H1 (cell line): Measurements from ENCODE around the gene COX14. TPM values are rescaled to one million over a fixed set of nuclear protein-coding genes. Genes with fewer than 3 reads are reported as not detected.
A peak's percentile ranks its signal among the peaks of the same experiment; 100 is the strongest.

ENCODE experiments used
- CTCF ChIA-PET: fragments of 300-600 bp; sonication (Branson Sonifier 250); formaldehyde crosslinking; loops from one replicate; lab custom pipeline; 2021; ENCODE audit not compliant: partially characterized antibody; lab: Charles Lee
- POLR2A ChIA-PET: fragments of 300-600 bp; sonication (Branson Sonifier 250); formaldehyde crosslinking; loops from one replicate; lab custom pipeline; 2021; ENCODE audit warnings: inconsistent platforms; ENCODE audit not compliant: partially characterized antibody; lab: Charles Lee
- DNase-seq, 2 experiments: peaks; one replicate each; pipeline versions ENCODE4 v3.0.0 to v3.0.0-alpha.2; 2010 to 2022; ENCODE audit warnings: low spot score in 2 of 2, low read depth in 1 of 2, mixed read lengths in 1 of 2
- FAIRE-seq: peaks from 2 replicates; lab custom pipeline; 2011; peaks lifted over from hg19 to GRCh38; lab: Jason Lieb, UNC
- H2AFZ ChIP-seq: 2 replicates; pipeline ENCODE4 v1.8.1; 2012; ENCODE audit warnings: low read length, inconsistent platforms
- H2AK5ac ChIP-seq: 2 replicates; pipeline ENCODE4 v1.6.1; 2013; ENCODE audit warnings: low read depth, low read length
- H2BK120ac ChIP-seq: replicated peaks from 2 replicates; pipeline ENCODE3; 2013; ENCODE audit warnings: low read depth, low read length, inconsistent platforms
- H2BK12ac ChIP-seq: 2 replicates; pipeline ENCODE4 v1.6.1; 2013; ENCODE audit warnings: low read depth, low read length
- H2BK15ac ChIP-seq: 2 replicates; pipeline ENCODE4 v1.6.1; 2013; ENCODE audit warnings: low read length
- H2BK20ac ChIP-seq: 2 replicates; pipeline ENCODE4 v1.6.1; 2013; ENCODE audit warnings: low read length
- H2BK5ac ChIP-seq: 2 replicates; pipeline ENCODE4 v1.6.1; 2013; ENCODE audit warnings: low read depth, low read length
- H3K14ac ChIP-seq: 2 replicates; pipeline ENCODE4 v1.6.1; 2013; ENCODE audit warnings: inconsistent platforms; ENCODE audit not compliant: insufficient read length
- H3K18ac ChIP-seq: 2 replicates; pipeline ENCODE4 v1.6.1; 2013; ENCODE audit warnings: low read length; ENCODE audit errors: extremely low read depth
- H3K23ac ChIP-seq: 2 replicates; pipeline ENCODE4 v1.6.1; 2013; ENCODE audit warnings: inconsistent platforms; ENCODE audit not compliant: insufficient read length
- H3K23me2 ChIP-seq: 2 replicates; pipeline ENCODE4 v1.6.1; 2013; ENCODE audit warnings: low read depth, low read length
- H3K27ac ChIP-seq: 2 replicates; pipeline ENCODE4 v1.6.1; 2011; ENCODE audit warnings: low read depth, low read length, inconsistent platforms
- H3K27me3 ChIP-seq, 4 experiments: replicated peaks in 1 of 4; 1 replicate in 1 of 4; 2 replicates in 3 of 4; pipeline versions ENCODE4 v1.6.1 to v1.8.1; 2011 to 2013; ENCODE audit warnings: low read length in 3 of 4, mild to moderate bottlenecking in 3 of 4, inconsistent platforms in 2 of 4, mixed read lengths in 2 of 4, moderate library complexity in 1 of 4; ENCODE audit not compliant: control insufficient read depth in 3 of 4, insufficient read depth in 3 of 4; ENCODE audit errors: extremely low read depth in 1 of 4
- H3K36me3 ChIP-seq, 4 experiments: 2 replicates each; pipeline versions ENCODE4 v1.6.1 to v1.8.1; 2011 to 2013; ENCODE audit warnings: mild to moderate bottlenecking in 4 of 4, low read length in 3 of 4, moderate library complexity in 2 of 4, control low read depth in 1 of 4, inconsistent platforms in 1 of 4; ENCODE audit not compliant: insufficient read depth in 4 of 4, control insufficient read depth in 2 of 4
- H3K4ac ChIP-seq: replicated peaks from 2 replicates; pipeline ENCODE3; 2013; ENCODE audit warnings: low read length, low read depth, mixed read lengths, inconsistent platforms; ENCODE audit not compliant: insufficient read length
- H3K4me1 ChIP-seq, 4 experiments: replicated peaks in 1 of 4; 1 replicate in 1 of 4; 2 replicates in 3 of 4; pipeline versions ENCODE4 v1.6.1 to v1.8.1; 2011 to 2013; ENCODE audit warnings: low read length in 3 of 4, inconsistent platforms in 2 of 4, mixed read lengths in 1 of 4; ENCODE audit not compliant: insufficient read depth in 4 of 4, control insufficient read depth in 3 of 4
- H3K4me2 ChIP-seq, 2 experiments: 2 replicates each; pipeline versions ENCODE4 v1.6.1 to v1.8.1; 2011 to 2013; ENCODE audit warnings: low read depth in 2 of 2, low read length in 2 of 2, control low read depth in 1 of 2, inconsistent platforms in 1 of 2, mild to moderate bottlenecking in 1 of 2; ENCODE audit not compliant: insufficient read depth in 1 of 2
- H3K4me3 ChIP-seq, 4 experiments: fragments of 200-600, 300-600 bp in 1 of 4; sonication (generic), shearing (Covaris generic), sonication (Bioruptor Twin) in 1 of 4; 2 replicates each; pipeline versions ENCODE4 v1.5.1 to v1.8.1; 2011 to 2016; ENCODE audit warnings: low read length in 4 of 4, low read depth in 3 of 4, control low read depth in 2 of 4, inconsistent platforms in 2 of 4, mild to moderate bottlenecking in 2 of 4, mixed read lengths in 1 of 4, moderate library complexity in 1 of 4; ENCODE audit not compliant: insufficient read depth in 2 of 4; ENCODE audit errors: extremely low read depth in 1 of 4
- H3K56ac ChIP-seq: replicated peaks from 2 replicates; pipeline ENCODE3; 2013; ENCODE audit warnings: low read depth, mild to moderate bottlenecking, mixed read lengths, low read length, inconsistent platforms; ENCODE audit not compliant: insufficient read length
- H3K79me1 ChIP-seq: 2 replicates; pipeline ENCODE4 v1.6.1; 2013; ENCODE audit warnings: low read depth, low read length, control low read depth
- H3K79me2 ChIP-seq, 2 experiments: 2 replicates each; pipeline versions ENCODE4 v1.6.1 to v1.8.1; 2012 to 2013; ENCODE audit warnings: low read length in 2 of 2, mild to moderate bottlenecking in 2 of 2, inconsistent platforms in 1 of 2; ENCODE audit not compliant: insufficient read depth in 2 of 2, control insufficient read depth in 1 of 2
- H3K9ac ChIP-seq, 4 experiments: replicated peaks in 1 of 4; 1 replicate in 1 of 4; 2 replicates in 3 of 4; pipeline versions ENCODE4 v1.6.1 to v1.8.1; 2011 to 2013; ENCODE audit warnings: low read depth in 3 of 4, low read length in 3 of 4, control low read depth in 2 of 4, mild to moderate bottlenecking in 2 of 4, moderate library complexity in 2 of 4, inconsistent platforms in 1 of 4; ENCODE audit errors: extremely low read depth in 1 of 4
- H3K9me3 ChIP-seq, 2 experiments: 2 replicates each; pipeline versions ENCODE4 v1.6.1 to v1.8.1; 2012 to 2013; ENCODE audit warnings: mild to moderate bottlenecking in 2 of 2, moderate library complexity in 2 of 2, control low read depth in 1 of 2, inconsistent platforms in 1 of 2, low read depth in 1 of 2, low read length in 1 of 2, mixed read lengths in 1 of 2; ENCODE audit not compliant: insufficient read depth in 2 of 2
- H4K20me1 ChIP-seq, 2 experiments: replicated peaks in 1 of 2; 2 replicates each; pipeline versions ENCODE3 to v1.8.1; 2011 to 2013; ENCODE audit warnings: inconsistent platforms in 2 of 2, low read length in 2 of 2, mild to moderate bottlenecking in 1 of 2; ENCODE audit not compliant: insufficient read depth in 2 of 2, control insufficient read depth in 1 of 2
- H4K5ac ChIP-seq: 2 replicates; pipeline ENCODE4 v1.6.1; 2013; ENCODE audit warnings: low read length, low read depth, mixed read lengths, inconsistent platforms; ENCODE audit not compliant: insufficient read length
- H4K8ac ChIP-seq: 2 replicates; pipeline ENCODE4 v1.8.0; 2013; ENCODE audit warnings: mild to moderate bottlenecking, moderate library complexity, low read length, inconsistent platforms; ENCODE audit not compliant: insufficient read depth; ENCODE audit errors: extremely low read depth
- H4K91ac ChIP-seq: replicated peaks from 2 replicates; pipeline ENCODE3; 2013; ENCODE audit warnings: low read length, mixed read lengths, inconsistent platforms; ENCODE audit not compliant: insufficient read length
- SIRT6 ChIP-seq: IDR thresholded peaks from one replicate; pipeline ENCODE4 v1.7.1; 2012; ENCODE audit warnings: low read length, inconsistent platforms
- TEAD4 ChIP-seq: IDR thresholded peaks from 2 replicates; pipeline ENCODE4 v1.6.1; 2012; ENCODE audit warnings: low read depth, low read length, inconsistent platforms, mixed read lengths
- USF2 ChIP-seq: IDR thresholded peaks from 2 replicates; pipeline ENCODE4 v1.6.1; 2011; ENCODE audit warnings: low read length, improper control_type of control experiment
- WGBS, 2 experiments: shearing (Covaris generic) in 1 of 2; methylation state at CpG; one replicate each; pipeline versions ENCODE4 v1.1.6 to v1.1.7; 2013 to 2015; ENCODE audit warnings: low lambda C conversion rate in 2 of 2, mixed read lengths in 2 of 2, inconsistent platforms in 1 of 2, low coverage in 1 of 2, missing lambda C conversion rate in 1 of 2; ENCODE audit not compliant: insufficient replicate concordance in 2 of 2, insufficient coverage in 1 of 2, insufficient read length in 1 of 2; ENCODE audit errors: extremely low coverage in 1 of 2, missing lambda C conversion rate in 1 of 2; 5-methylcytosine and 5-hydroxymethylcytosine counted together
- polyA plus RNA-seq, 7 experiments: library from polyadenylated mRNA; depleted of rRNA in 3 of 7; stranded (reverse) in 5 of 7; unstranded in 2 of 7; fragments of >200 nt in 5 of 7; fragments of 200-250 nt in 2 of 7; gene quantifications; 1 replicate in 5 of 7; 2 replicates in 1 of 7; 4 replicates in 1 of 7; pipeline versions ENCODE4 v1.2.1 to v1.2.3, GENCODE V29; 2011 to 2013; ENCODE audit warnings: missing spikeins in 2 of 7, mixed read lengths in 2 of 7
- total RNA-seq: library from RNA; stranded (reverse); fragmentation: NEBNext Ultra II Directional; extraction: Animal tissue kit (Norgen Biotek cat#: 25700); gene quantifications from 2 replicates; pipeline ENCODE4 v1.2.1, GENCODE V29; 2021

The COX14 gene
- total and polyA plus RNA-seq, 2 of the 8 experiments (the other 6 are each of a cell fraction or from before 2014, with no cell fraction given): 40.1 to 102 TPM

GRCh38 chr12:50110762-50111351 lies 1.2 kb upstream of the COX14 start:
- Histone ChIP-seq H3K79me2 (peaks cover 0 to 13% of the 10 kb centered on the region in 2 experiments; a peak in 2 of 4 replicates), H2AFZ (peak overlapping the region; percentile 47), H3K4me1 (peaks cover 10 to 15% (median 12%) of the 10 kb centered on the region in 4 experiments), H3K4me2 (peak overlapping the region; percentile 68 to 71), H4K5ac (no peak overlapping the region), H3K4ac (no peak overlapping the region), H4K8ac (no peak overlapping the region), H2BK5ac (0 out of 2 replicates have a peak overlapping the region, but pooled peaks have one; percentile 66), H3K18ac (peak overlapping the region; percentile 68), H2BK12ac (peak overlapping the region; percentile 88; the same call in 1 of the 2 replicates), H3K27me3 (no peaks in the 10 kb centered on the region), H3K23ac (no peak overlapping the region), H2AK5ac (no peak overlapping the region), H3K79me1 (no peaks in the 10 kb centered on the region), H2BK120ac (no peak overlapping the region), H3K14ac (no peak overlapping the region), H2BK15ac (peak overlapping the region; percentile 72; the same call in 1 of the 2 replicates), H3K27ac (no peak overlapping the region), H3K36me3 (no peaks in the 10 kb centered on the region), H3K4me3 (peak overlapping the region; percentile 19 to 55 (median 20); a peak in 5 of 8 replicates), H2BK20ac (peak overlapping the region; percentile 11; the same call in 1 of the 2 replicates), H4K20me1 (peaks cover 0 to 2% of the 10 kb centered on the region in 2 experiments), H4K91ac (peak overlapping the region; percentile 30), H3K9ac (no peak overlapping the region; a peak in 1 of 7 replicates), H3K23me2 (peaks cover 8% of the 10 kb centered on the region), H3K56ac (no peak overlapping the region), H3K9me3 (no peaks in the 10 kb centered on the region)
- FAIRE-seq: no peak
- POLR2A ChIA-PET: interaction anchor here (0.8 to 27.1 kb wide), 8 partner anchors 15 to 144 kb away, joined by 3 to 457 read pairs (median 6); partner anchors contain the start of genes CERS5, GPD1 and SMARCD1
- peak in 1 of 2 experiments; percentile 65 for DNase-seq
- TF ChIP-seq TEAD4 (0 out of 2 replicates have a peak, but pooled peaks have one; percentile 26), SIRT6 (no peak), USF2 (no peak)
- CTCF ChIA-PET: interaction anchor here (0.5 to 32.9 kb wide), 34 partner anchors 8 to 653 kb away, joined by 3 to 625 read pairs (median 4); partner anchors contain the start of genes ATF1, CERS5, GPD1 and LIMA1
- WGBS, 2 experiments: 83% methylated on average over 7 of the region's 7 CpGs; no CpG with 5 or more reads in 1 of the 2 experiments
